Endodermal cell (in vitro differentiated cells): ENCODE measurements around the gene CHID1. TPM values are rescaled to one million over a fixed set of nuclear protein-coding genes. Genes with fewer than 3 reads are reported as not detected.

ENCODE experiments used
- DNase-seq: peaks from one replicate; pipeline ENCODE4 v3.0.0-alpha.2; 2017
- H3K27ac ChIP-seq: 2 replicates; pipeline ENCODE4 v1.5.1; 2013; ENCODE audit warnings: mild to moderate bottlenecking, low read depth, low read length, moderate library complexity
- H3K27me3 ChIP-seq: 2 replicates; pipeline ENCODE4 v1.6.1; 2013; ENCODE audit warnings: mild to moderate bottlenecking, low read length, moderate library complexity; ENCODE audit not compliant: insufficient read depth, control insufficient read depth, poor library complexity, severe bottlenecking
- H3K36me3 ChIP-seq: 2 replicates; pipeline ENCODE4 v1.7.0; 2013; ENCODE audit warnings: mild to moderate bottlenecking, low read length, moderate library complexity; ENCODE audit not compliant: control insufficient read depth, insufficient read depth
- H3K4me1 ChIP-seq: one replicate; pipeline ENCODE4 v1.7.0; 2013; ENCODE audit warnings: low read length; ENCODE audit not compliant: control insufficient read depth, insufficient read depth
- H3K4me3 ChIP-seq: 2 replicates; pipeline ENCODE4 v1.5.1; 2013; ENCODE audit warnings: mild to moderate bottlenecking, low read length, moderate library complexity
- H3K9ac ChIP-seq: 2 replicates; pipeline ENCODE4 v1.6.1; 2013; ENCODE audit warnings: mild to moderate bottlenecking, low read length, moderate library complexity; ENCODE audit not compliant: poor library complexity, severe bottlenecking; ENCODE audit errors: extremely low read depth
- H3K9me3 ChIP-seq: 2 replicates; pipeline ENCODE4 v1.6.1; 2013; ENCODE audit warnings: mild to moderate bottlenecking, low read length, moderate library complexity; ENCODE audit not compliant: control insufficient read depth
- H3K27ac Mint-ChIP-seq: 2 replicates; pipeline ENCODE4 v1.8.0; 2020; ENCODE audit warnings: mixed read lengths
- H3K27me3 Mint-ChIP-seq: 2 replicates; pipeline ENCODE4 v1.8.0; 2021; ENCODE audit warnings: mild to moderate bottlenecking, mixed read lengths; ENCODE audit not compliant: insufficient read depth
- H3K36me3 Mint-ChIP-seq: 2 replicates; pipeline ENCODE4 v1.8.0; 2020; ENCODE audit warnings: low read depth, mixed read lengths
- H3K4me1 Mint-ChIP-seq: 2 replicates; pipeline ENCODE4 v1.8.0; 2020; ENCODE audit warnings: mixed read lengths
- H3K4me3 Mint-ChIP-seq: 2 replicates; pipeline ENCODE4 v1.8.0; 2020; ENCODE audit warnings: mild to moderate bottlenecking, moderate library complexity, mixed read lengths
- H3K9me3 Mint-ChIP-seq: 2 replicates; pipeline ENCODE4 v1.8.0; 2020; ENCODE audit warnings: mild to moderate bottlenecking, mixed read lengths
- WGBS, 2 experiments: methylation state at CpG; one replicate each; pipeline versions ENCODE4 v1.1.5 to v1.1.7; 2013; ENCODE audit warnings: missing lambda C conversion rate in 2 of 2, mixed read lengths in 1 of 2; ENCODE audit not compliant: insufficient coverage in 1 of 2, insufficient read length in 1 of 2; 5-methylcytosine and 5-hydroxymethylcytosine counted together
- total RNA-seq, 2 donors: library from RNA; stranded (reverse); fragmentation: NEBNext Ultra II Directional in 1 of 2; extraction: Animal tissue kit (Norgen Biotek cat#: 25700) in 1 of 2; gene quantifications; 2 replicates in 1 of 2; 3 replicates in 1 of 2; pipeline ENCODE4 v1.2.1, GENCODE V29; 2021
- TF ChIP-seq, protein P1 (sequence below): fragments of 200-600 bp; sonication (generic); conservative IDR thresholded peaks from 2 replicates; pipeline ENCODE4 v1.5.0; 2021; ENCODE audit warnings: antibody characterized with exemption, mild to moderate bottlenecking

The CHID1 gene
- total RNA-seq, 2 donors from 2014 or later = 82.0 to 83.5 TPM

DNA sequence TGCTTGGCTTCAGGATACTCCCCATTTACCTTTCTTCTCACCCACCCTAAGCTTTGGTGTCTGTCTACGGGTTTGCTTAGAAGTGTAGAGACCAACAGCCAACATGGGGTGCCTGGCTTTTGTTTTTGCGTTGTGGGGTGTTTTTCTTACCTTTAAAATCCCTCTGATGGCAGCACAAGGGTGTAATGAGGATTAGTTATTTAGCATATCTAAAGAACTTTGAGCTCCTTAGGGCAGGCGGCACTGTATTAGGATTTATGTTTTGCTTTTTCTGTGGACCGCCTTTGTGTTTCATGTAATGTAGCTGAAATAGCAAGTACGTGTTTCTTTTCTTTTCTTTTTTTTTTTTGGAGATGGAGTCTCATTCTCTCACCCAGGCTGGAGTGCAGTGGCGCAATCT lies 23.9 kb upstream of the CHID1 start:
- Mint-ChIP-seq H3K36me3 (peaks cover 23% of the 10 kb centered on the region), H3K4me3 (peak overlapping the region; percentile 23), H3K9me3 (no peaks in the 10 kb centered on the region), H3K4me1 (peaks cover 37% of the 10 kb centered on the region), H3K27me3 (no peaks in the 10 kb centered on the region), H3K27ac (peak overlapping the region; percentile 61)
- no peaks in the 10 kb centered on the region for H3K9me3 ChIP-seq
- no peak overlapping the region for H3K27ac ChIP-seq
- no peak overlapping the region for H3K9ac ChIP-seq
- H3K4me1 ChIP-seq = peaks cover 7% of the 10 kb centered on the region
- no peaks in the 10 kb centered on the region for H3K27me3 ChIP-seq
- no peak overlapping the region for H3K4me3 ChIP-seq
- 65% methylated on average over 6 of the region's 6 CpGs; no CpG with 5 or more reads in 1 of the 2 experiments for WGBS, 2 experiments
- peaks cover 21% of the 10 kb centered on the region for H3K36me3 ChIP-seq
- DNase-seq = no peak
- TF ChIP-seq, protein P1, sequence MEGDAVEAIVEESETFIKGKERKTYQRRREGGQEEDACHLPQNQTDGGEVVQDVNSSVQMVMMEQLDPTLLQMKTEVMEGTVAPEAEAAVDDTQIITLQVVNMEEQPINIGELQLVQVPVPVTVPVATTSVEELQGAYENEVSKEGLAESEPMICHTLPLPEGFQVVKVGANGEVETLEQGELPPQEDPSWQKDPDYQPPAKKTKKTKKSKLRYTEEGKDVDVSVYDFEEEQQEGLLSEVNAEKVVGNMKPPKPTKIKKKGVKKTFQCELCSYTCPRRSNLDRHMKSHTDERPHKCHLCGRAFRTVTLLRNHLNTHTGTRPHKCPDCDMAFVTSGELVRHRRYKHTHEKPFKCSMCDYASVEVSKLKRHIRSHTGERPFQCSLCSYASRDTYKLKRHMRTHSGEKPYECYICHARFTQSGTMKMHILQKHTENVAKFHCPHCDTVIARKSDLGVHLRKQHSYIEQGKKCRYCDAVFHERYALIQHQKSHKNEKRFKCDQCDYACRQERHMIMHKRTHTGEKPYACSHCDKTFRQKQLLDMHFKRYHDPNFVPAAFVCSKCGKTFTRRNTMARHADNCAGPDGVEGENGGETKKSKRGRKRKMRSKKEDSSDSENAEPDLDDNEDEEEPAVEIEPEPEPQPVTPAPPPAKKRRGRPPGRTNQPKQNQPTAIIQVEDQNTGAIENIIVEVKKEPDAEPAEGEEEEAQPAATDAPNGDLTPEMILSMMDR = no peak

DNA sequence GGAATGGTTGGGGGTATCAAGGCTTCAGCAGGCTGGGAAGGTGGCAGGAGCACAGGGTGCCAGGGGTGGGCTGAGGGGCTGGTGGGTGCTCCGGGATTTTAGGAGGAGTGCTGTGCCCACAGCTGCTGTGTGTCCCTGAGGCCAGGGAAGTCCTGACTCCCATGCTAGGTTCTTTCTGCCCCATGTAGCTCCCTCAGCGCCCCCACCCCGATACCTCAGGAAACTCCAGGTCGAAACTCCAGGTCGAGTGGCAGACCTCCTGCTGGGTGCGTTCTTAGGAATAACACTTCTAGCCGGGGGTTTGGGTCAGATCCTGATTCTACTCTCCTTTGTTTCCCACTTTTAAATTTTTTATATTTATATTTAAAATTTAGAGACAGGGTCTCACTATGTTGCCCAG lies 23.3 kb upstream of the CHID1 start:
- H3K36me3 Mint-ChIP-seq = peaks cover 25% of the 10 kb centered on the region
- H3K9me3 Mint-ChIP-seq = no peaks in the 10 kb centered on the region
- TF ChIP-seq, protein P1 = no peak
- H3K27me3 Mint-ChIP-seq = no peaks in the 10 kb centered on the region
- Histone ChIP-seq H3K9ac (no peak overlapping the region), H3K9me3 (no peaks in the 10 kb centered on the region), H3K27me3 (no peaks in the 10 kb centered on the region), H3K27ac (no peak overlapping the region), H3K4me1 (peaks cover 7% of the 10 kb centered on the region), H3K4me3 (no peak overlapping the region), H3K36me3 (peaks cover 26% of the 10 kb centered on the region)
- WGBS, 2 experiments = 60 to 69% methylated on average over 5 to 7 of the region's 7 CpGs
- no peak for DNase-seq
- peaks cover 37% of the 10 kb centered on the region for H3K4me1 Mint-ChIP-seq
- peak overlapping the region; percentile 69 for H3K27ac Mint-ChIP-seq
- H3K4me3 Mint-ChIP-seq = no peak overlapping the region

DNA sequence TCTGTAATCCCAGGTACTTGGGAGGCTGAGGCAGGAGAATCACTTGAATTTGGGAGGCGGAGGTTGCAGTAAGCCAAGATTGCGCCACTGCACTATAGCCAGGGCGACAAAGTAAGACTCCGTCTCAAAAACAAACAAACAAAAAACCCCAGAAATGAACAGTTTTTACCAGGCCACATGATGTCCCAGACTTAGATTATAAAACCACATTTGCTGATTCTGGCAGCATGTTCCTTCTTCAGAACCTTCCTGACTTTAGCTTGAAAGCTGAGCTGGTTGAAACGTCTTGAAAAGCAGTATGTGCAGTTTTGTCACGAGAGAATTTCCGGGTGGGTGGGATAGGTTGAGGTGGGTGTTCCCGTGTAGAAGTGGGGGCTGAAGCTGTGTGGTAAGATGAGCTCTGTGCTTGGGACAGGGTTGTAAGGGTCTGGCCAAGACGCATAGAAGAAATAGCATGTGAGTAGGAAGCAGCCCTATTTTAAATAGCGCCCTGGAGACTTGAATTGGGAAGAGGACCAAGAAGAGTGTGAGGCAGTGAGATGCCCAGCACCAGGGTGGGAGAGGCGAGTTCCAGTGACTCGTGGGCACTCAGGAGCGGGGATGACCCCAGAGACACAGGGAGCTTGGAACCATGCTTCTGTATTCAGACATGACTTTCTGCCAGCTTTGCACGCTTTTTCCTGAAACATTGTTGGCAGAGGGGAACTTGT lies 22.7 kb upstream of the CHID1 start:
- peak overlapping the region; percentile 6 for H3K4me3 Mint-ChIP-seq
- peaks cover 26% of the 10 kb centered on the region for H3K36me3 Mint-ChIP-seq
- H3K27ac Mint-ChIP-seq = peak overlapping the region; percentile 69
- H3K27me3 Mint-ChIP-seq = no peaks in the 10 kb centered on the region
- peaks cover 32% of the 10 kb centered on the region for H3K36me3 ChIP-seq
- H3K4me3 ChIP-seq = no peak overlapping the region
- DNase-seq = no peak
- 83 to 90% methylated on average over 12 to 14 of the region's 14 CpGs for WGBS, 2 experiments
- no peak overlapping the region for H3K9ac ChIP-seq
- H3K27ac ChIP-seq = no peak overlapping the region
- TF ChIP-seq, protein P1 = no peak
- H3K4me1 Mint-ChIP-seq = peaks cover 42% of the 10 kb centered on the region
- peaks cover 7% of the 10 kb centered on the region for H3K4me1 ChIP-seq
- no peaks in the 10 kb centered on the region for H3K9me3 Mint-ChIP-seq
- no peaks in the 10 kb centered on the region for H3K27me3 ChIP-seq
- no peaks in the 10 kb centered on the region for H3K9me3 ChIP-seq
